HG02610 (cell line): ENCODE measurements around the gene SLC7A6.

Source experiments
- ATAC-seq: cut with Tn5 transposase; IDR thresholded peaks from one replicate; pipeline ENCODE4 v1.9.1; 2021; ENCODE audit warnings: mild to moderate bottlenecking, moderate library complexity; ENCODE audit not compliant: unreplicated experiment

The SLC7A6 gene

DNA sequence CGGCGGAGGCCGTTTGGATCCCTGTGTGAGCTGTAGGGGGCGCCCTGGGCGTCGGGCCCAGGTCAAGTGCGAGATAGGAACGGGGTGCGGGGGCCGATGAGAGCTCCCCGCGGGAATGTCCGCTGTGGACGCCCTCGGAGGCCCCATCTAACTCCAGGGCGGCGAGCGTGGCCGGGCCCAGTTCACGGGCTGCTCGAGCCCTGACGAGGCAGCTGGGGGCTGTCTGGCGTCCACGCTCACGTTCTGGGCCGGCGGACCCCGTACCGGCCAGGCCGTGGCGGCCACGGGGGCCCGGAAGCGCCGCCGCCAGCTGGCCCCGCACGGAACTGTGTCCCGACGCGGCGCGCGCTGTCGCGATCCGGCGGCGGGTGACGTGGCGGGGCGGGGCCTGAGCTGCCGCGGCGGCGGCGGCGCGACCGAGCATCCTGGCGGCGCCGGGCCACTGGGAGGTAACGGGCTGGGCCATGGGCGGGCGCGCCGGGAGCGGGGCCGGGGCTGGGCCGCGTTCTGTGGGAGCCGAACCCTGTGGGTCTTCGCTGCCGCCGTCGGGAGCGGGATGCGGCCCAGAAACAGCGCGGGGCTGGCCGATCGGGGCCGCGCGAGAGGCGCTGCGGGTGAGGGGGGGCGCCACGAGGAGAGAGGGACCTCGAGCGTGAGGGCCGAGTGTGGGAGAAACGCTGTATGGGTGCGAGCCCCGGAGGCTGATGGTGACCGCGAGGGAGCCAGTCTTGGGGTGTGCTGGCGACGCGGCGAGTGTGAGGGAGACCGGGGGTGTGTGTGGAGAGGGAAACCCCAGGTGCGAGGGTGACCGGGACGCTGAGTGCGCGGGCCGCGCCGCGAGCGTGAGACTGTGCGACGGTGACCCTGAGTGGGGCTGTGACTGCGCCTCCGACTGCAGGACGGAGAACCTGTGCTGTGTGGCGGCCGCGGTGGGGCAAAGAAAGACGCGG, at the start of gene SLC7A6:
Gene SLC7A6 (plus strand): TSS at position 399 of the 950 bp plus-strand sequence. CDS start 10,201 bp downstream, outside the sequence.
- ATAC-seq, result peak; percentile 70

DNA sequence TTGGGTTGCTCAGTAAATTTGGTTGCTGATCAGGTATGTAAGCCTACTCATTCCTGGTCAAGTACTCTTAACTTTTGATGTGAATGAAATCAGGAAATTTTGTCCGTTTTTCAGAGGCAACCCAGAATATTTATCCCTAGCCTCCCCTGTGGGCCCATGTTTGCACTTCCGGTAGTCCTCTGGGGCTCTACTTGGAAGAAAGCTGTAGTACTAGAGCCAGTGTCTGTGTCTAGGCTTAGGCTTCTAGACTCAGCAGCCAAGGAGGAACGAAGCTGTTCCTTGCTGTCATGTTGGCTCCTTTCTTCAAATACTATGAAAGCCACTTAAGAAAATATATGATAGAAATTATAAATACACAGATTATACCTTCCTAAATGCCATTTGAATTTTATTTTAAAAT, 49.6 kb upstream of the SLC7A6 start:
- no peak for ATAC-seq

DNA sequence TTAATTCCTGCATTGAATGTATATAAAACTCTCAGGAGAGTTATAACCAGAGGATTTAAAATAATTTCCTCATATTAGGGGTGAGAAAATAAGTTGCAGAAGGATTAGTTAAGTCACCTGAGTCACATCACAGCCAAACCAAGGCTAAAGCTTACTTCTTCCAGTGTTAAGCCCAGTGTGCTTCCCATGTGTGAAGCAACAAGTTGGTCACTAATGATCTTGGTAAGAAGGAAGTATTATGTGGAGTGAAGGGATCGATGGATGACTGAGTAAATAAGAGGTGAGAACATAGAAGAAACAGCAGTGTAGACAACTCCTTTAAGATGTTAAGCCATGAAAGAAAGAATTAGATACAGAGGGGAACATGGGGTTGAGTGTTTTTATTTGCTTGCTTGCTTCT, 49.0 kb upstream of the SLC7A6 start:
- ATAC-seq, result no peak

DNA sequence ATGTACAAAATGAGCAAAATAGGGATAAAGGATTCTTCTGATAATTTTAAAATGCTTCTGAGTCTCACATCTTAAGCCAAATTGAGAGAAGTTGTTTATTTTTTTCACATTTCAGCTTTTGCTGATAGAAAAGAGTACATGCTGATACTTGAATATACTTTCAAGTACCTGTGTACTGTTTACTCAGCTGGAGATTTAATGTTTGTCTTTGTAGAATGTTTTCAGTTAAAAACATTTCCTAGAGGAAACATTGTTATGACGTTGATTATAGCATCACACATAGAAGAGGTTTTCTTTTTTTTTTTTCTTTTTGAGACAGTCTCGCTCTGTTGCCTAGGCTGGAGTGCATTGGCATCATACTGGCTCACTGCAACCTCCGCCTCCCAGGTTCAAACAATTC, 48.1 kb upstream of the SLC7A6 start:
- no peak for ATAC-seq

DNA sequence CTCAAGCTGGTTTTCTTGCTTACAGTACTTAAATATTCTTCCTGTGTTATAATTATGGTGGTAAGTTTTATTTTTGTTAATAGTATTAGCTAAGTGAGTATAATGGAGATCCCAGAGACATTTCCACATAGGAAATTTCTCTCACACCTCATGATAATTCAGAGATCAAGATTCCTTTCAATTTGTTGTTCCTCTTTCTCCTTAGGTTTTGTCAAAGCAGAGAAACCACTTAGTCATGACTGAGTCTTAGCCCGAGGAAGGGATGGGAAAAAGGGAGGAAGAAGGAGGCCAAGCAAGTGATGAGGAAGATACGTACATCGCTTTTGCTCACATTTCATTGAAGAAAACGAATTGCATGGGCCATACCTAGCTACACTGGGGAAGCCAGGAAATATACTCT, 46.8 kb upstream of the SLC7A6 start:
- no peak for ATAC-seq

DNA sequence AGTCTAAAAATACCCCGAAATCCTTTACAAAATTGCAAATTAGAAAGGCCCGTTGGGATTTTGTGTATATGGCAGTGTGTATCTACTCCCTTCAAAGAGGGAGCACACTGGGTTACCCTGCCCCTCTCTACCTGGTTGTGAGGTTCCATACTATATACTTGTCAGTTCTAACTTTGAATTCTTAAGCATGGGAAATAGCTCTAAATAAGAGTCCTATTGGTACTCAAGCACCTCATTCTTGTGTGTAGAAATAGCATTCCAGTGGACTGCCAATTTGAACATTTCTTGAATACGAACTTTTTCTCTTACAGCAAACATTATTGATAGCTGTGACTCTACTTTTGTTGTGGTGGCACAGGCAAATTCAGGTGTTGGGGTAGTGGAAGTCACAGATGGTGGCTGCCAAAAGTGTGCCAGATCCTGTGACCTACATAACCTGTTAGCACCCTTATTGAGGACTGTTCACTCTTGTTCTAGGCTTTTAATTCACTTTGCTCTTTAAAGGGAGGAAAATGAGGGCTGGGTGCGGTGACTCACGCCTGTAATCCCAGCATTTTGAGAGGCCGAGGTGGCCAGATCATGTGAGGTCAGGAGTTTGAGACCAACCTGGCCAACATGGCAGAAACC, 44.5 kb upstream of the SLC7A6 start:
- ATAC-seq, result no peak

DNA sequence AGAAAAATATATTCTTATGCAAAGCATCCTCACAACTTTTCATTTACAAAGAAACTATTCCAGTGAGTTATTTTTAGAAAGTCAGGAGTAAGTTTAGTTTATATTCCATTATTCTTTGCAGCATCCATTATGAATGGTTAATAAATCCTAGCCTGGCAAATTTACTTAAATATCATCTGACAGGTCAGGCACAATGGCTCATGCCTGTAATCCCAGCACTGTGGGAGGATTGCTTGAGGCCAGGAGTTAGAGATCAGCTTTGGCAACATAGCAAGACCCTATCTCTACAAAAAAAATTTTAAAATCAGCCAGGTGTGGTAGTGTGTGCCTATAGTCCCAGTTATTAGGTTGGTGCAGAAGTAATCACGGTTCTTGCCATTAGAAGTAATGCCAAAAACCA, 41.3 kb upstream of the SLC7A6 start:
- ATAC-seq, result no peak

DNA sequence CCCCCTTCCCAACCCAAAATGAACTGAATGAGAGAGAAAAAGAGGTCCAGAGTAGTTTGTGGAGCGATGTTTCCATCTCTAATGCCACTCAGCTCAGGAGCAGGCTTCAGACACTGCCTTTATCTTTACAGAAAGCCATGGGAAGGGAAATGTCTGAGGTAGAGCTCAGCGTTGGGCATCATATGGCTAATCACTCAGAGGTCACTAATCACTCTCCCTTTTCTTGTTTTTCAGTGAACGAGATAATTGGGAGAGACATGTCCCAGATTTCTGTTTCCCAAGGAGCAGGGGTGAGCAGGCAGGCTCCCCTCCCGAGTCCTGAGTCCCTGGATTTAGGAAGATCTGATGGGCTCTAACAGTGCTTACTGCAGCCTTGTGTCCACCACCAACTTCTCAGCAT, 38.2 kb upstream of the SLC7A6 start:
- no peak for ATAC-seq

DNA sequence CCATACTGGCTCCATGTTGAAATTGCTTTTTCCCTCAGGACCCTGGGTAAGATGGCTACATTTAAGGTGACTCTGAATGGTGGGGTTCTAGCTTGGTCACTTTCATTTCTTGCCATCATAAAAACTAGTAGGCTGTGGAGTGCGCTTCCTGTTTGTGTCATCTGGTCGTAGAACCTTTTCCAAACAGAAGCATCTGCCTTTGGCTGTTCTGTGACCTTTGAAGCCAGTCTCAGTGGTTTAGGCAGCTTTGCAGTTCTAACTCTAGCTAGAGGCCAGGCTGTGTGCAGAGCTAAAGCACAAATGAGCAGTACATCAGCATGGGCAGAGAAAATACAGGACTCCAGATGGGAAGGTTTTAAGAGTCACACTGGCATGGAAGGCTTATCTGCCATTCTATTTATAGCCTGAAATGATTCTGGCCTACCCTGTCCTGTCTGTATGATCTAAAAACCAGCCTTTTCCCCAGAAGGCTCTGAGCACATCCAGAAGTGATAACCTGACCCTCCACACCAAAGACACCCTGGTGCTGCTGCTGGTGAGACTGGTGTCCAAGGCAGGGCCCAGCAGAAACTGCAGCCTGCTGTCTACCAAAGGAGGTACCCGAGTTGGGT, 37.0 kb upstream of the SLC7A6 start:
- ATAC-seq, result no peak

DNA sequence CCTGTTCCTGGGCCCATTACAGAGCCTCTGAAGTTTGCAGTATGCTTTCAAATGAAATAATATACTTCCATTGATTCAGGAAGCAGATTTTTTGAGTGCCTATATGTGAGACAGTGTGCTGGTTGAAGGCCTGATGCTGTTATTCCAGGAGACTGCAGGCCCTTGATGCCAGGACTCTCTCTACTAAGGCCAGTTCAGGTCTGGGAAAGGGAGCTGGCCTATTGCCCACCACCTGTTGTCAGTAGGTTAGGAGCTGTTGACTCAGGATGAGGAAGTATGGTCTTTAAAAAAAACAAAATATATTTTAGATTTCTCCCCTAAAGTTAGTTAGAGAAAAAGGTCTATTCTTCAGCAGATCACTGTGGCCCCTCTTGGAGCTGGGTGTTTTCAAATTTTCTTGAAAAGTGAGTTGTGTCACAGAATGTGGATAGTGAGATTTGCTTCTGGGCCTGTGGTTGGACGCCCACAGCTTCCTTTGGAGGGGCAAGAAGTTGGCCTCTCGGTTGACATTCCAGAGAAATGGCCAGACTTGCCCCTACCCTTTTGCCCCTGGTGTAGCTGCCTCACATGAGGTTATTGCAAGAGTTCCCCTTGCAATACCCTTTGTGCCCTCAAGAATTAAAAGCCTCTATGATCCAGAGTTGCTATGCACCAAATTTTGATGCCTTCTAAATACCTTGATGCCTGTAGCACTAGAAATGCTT, 36.3 kb upstream of the SLC7A6 start:
- no peak for ATAC-seq

DNA sequence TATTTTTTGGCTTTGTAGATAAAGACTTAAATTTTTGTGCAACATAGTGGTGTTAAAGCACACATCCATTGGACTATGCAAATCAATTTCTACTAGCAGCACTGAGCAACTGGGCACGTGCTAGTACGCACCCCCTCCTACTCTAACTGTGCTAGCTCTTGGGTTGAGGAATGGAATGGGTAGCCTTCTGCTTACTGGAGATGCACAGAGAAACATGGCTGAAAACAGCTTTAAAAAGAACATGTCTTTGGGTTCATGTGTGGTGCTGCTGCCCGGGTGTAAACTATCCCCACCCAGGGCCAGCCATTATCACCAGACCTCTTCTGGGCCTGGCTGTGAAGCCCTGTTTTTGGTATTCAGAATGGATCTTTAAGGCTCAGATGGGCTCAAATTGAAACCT, 35.7 kb upstream of the SLC7A6 start:
- no peak for ATAC-seq

DNA sequence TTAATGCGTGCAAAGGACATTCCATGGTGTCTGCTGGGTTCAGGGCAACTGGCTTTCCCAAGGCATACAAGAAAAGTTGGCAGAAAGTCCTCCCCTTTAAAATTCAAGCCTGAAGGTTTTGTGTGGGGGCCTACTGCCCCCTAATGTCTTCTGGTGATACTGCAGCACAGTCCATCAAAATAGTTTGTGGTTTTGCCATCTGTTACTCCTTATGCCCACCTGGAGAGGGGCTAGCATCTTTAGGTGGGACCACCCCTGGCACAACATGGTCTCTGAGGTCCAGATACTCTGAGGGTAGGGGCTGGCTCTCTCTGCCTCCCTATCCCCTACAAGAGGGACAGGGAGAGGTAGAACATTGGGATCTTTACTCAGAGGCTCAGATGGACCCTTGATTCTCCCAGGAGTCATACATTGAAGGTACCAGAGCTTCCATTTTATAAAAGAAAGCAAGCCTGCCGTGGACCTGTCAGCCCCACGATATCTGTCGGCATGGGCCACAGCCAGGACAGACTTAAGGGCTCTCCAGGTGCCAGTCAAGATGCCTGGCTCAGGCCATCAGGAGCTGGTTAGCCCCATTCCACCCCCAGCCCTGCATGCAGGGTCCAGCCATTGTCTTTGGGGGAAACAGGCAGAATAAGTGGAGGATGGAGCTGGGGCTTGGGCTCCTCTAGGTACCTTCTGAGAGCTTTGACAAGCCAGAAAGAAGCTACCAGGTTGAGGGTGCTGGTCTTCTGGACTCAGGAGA, 34.7 kb upstream of the SLC7A6 start:
- ATAC-seq, result no peak

DNA sequence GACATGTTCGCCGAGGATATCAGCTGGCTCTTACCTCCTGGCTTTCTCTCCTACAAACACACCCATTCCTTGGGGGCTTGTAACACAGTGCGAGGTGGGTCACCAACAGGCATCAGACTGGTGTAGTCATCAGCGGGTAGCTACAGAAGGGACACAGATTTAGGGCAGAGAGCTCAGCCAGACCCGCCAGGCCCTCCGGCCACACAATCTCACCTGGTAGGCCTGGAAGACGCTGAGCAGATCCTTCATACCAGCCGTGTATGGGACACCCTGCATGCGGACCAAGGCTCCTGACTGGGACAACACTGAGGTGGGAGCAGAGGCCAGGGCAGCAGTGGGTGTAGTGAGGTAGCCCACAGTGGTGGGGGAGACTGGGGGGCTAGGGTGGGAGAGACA, 34.2 kb upstream of the SLC7A6 start:
- ATAC-seq, result no peak

DNA sequence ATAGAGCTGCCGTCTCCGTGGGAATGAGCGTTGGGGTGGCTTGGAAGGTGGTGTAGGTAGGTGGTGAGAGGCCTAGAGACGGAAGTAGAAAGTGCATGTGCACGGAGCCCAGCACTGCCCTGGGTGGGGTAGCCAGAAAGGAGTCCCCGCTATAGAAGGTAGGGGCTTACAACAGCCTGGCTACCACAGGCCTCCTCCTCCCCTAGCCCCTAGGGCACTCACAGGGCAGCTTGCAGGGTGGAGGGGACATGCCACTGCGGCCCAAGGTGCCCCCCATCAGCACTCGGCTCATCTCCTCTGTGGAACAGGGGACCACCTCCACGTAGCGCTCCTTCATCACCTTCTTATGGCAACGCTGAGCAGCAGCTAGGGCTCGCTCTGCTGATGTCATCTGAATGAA, 33.4 kb upstream of the SLC7A6 start:
- ATAC-seq, result no peak

DNA sequence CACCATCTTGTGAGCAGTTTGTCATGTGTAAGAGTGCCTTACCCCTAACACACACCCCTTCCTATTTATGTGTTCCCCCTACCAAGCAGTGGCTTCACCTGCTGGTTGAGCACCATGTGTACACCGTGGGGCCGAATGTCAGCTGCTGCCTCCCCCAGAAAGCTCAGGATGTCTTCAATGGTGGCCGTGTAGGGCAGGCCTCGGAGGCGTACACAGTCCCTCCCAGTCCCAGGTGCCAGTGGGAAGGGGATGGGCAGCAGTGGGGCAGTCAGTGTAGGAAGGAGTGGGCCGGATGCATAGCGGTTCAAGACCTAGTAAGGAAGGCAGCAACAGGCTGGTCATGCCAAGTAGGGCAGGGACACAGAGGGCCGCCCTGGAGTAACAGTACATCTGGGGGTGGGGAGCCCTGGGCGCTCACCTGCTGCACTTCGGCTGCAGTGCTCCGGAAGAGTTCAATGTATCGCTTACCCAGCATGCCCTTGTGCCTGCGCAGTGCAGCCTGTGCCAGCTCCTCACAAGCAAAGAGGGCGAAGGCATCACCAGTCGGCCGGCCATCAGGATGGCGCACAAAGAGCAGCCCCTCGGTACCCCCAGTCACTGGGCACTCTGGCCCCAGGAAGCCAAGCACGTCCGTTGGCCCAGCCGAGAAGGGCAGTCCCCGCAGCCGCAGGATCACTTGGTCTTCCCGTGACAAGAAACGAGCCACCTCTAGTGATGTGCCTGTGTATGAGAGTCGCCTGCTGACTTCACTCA, 32.8 kb upstream of the SLC7A6 start:
- ATAC-seq, result no peak

DNA sequence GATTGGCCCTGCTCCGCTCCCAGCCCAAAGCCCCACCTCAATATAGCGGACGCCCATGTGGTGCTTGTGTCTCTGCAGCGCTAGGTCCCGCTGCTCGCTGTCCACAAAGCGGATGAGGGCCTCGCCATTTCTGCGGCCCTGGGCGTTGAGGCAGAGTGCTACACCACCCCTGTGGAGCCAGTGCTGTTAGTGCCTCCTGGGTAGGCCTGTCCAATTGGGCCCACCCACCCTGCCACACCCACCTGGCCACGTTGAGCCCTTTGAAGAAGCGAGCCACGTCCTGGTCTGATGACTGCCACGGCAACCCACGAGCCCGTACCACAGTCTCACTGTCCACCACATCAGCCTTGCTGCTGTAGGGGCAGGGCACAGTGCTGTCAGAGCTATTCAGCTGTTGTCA, 32.0 kb upstream of the SLC7A6 start:
- ATAC-seq, result no peak

DNA sequence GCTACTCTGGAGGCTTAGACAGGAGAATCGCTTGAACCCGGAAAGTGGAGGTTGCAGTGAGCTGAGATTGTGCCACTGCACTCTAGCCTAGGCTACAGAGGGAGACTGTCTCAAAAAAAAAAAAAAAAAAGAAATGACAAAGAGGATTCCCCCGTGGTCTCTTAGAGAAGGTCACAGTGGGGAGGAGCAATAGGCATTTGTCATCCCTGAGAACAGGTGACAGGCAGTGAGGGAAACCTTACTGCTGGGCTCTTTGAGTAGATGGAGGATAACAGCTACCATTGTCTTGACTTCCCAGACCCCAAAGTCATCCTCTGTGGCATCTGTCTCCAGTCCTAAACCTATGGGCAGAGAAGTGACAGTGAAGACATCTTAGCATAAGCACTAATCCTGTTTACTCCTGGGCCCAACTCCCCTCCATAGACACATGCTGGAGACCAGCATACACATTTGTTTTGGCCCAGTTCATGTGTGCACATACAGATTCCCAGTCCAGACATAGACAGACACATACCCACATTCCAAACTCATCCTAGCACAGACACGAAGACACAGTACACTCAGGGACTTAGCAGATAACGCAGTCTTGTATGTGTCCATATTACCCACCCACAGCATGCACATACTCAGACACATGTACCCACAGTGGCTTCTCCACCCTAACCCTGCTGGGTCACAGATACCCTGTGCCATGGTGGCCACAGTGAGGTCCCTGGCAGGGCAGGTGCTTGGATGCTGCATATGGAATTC, 31.1 kb upstream of the SLC7A6 start:
- no peak for ATAC-seq

DNA sequence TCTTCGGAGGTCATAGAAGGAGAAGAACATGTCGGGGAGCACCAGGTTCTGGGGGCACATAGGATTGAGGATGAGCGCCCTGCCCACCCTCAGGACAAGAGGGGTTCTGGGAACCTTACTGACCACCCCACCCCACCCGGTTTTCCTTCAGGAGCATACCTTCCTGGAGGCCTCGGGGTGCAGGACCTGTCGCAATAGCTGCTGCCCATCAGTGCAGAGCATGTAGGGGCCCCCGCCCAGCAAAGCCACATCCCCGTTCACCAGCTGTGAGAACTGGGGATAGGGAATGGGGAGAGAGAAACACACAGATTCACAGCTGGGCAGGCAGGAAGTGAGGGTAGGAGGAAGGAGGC, 30.5 kb upstream of the SLC7A6 start:
- ATAC-seq, result no peak
